ENCODE data around the gene TXNDC5. TPM values are rescaled to one million over a fixed set of nuclear protein-coding genes. Genes with fewer than 3 reads are reported as not detected.

Gene TXNDC5
- total and polyA plus RNA-seq, 2 of the 13 experiments (the other 11 are each of a cell fraction or from before 2014, with no cell fraction given): 287 to 578 TPM

DNA sequence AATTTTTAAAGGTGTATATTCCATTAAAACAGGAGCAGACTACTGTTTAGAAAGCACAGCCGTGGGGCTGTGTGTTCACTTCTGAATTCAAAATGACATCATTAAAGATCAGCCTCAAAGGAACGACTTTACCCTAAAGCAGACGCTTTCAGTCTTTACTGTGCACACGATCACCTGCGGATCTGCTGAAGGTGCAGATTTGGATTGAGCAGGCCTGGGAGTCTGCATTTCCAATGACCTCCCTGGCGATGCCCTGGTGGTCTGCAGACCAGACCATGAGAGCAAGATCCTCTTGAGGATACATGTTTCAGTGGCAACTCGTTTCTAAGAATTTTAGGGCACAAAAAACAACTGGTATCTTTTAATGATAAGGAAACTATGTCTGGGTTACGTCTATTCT is 27.2 kb downstream of the TXNDC5 start:
- no peak for ATAC-seq
- peak; percentile 56; the same call in 1 of the 2 replicates for TF ChIP-seq MAFF (IDR thresholded peaks at IDR 0.05; ENCODE audit: low read depth, low read length)
- TF ChIP-seq MAFG (CRISPR knock-in tag; IDR thresholded peaks at IDR 0.05): 0 out of 2 replicates have a peak, but pooled peaks have one; percentile 18
- peak; percentile 31 for TF ChIP-seq ATF7 (IDR thresholded peaks at IDR 0.05)
- no peak for TF ChIP-seq ATF7 (CRISPR knock-in tag; IDR thresholded peaks at IDR 0.05)
- TF ChIP-seq SRSF9 (IDR thresholded peaks at IDR 0.05; ENCODE audit: borderline replicate concordance, insufficient read depth, low read depth, low read length, poor library complexity, severe bottlenecking): no peak
- TF ChIP-seq MAFK (conservative IDR thresholded peaks at IDR 0.05 in 1 of 2, IDR thresholded peaks at IDR 0.05 in 1 of 2; ENCODE audit: low read length in 2 of 2): peak; percentile 59
- no peak for TF ChIP-seq TP53 (CRISPR knock-in tag; conservative IDR thresholded peaks at IDR 0.05)
- Histone ChIP-seq H3K4me2 (ENCODE audit: low read depth, low read length) (no peak overlapping the region), H3K27ac (ENCODE audit: extremely low read length, insufficient read depth, low read length) (peak overlapping the region; percentile 51), H3K4me3 (replicated peaks in 1 of 3; ENCODE audit: insufficient read depth in 1 of 3, low read depth in 2 of 3, low read length in 3 of 3) (no peak overlapping the region), H2AFZ (ENCODE audit: low read length) (no peak overlapping the region), H4K20me1 (ENCODE audit: insufficient read depth, low read length) (peaks cover 9% of the 10 kb centered on the region; the same call in 1 of the 2 replicates), H3K27me3 (ENCODE audit: control insufficient read depth in 1 of 2, insufficient read depth in 2 of 2, low read length in 2 of 2) (no peaks in the 10 kb centered on the region), H3K36me3 (replicated peaks in 1 of 2; ENCODE audit: control insufficient read depth in 1 of 2, insufficient read depth in 2 of 2, low read length in 2 of 2) (peaks cover 53 to 78% of the 10 kb centered on the region in 2 experiments), H3K4me1 (ENCODE audit: insufficient read depth, low read length) (peaks cover 28% of the 10 kb centered on the region), H3K79me2 (ENCODE audit: insufficient read depth, low read length) (no peaks in the 10 kb centered on the region), H3K9ac (ENCODE audit: insufficient read depth, low read depth, low read length) (no peak overlapping the region), H3K9me3 (ENCODE audit: low read length) (no peaks in the 10 kb centered on the region)
- ChIA-PET CTCF (ENCODE audit: low intra/inter-chr PET ratio, low total read pairs) (no interaction called here), POLR2A (no interaction called here)
- in situ Hi-C loops (cut with HindIII; ENCODE audit: extremely low pct_ligation_motif_present, low pct_unique_long_range_greater_than_20kb) (no loop called here), intact Hi-C loops (cut with micrococcal nuclease; ENCODE audit: unreplicated experiment) (no loop called here)
- no peak for DNase-seq (ENCODE audit: low spot score)
- FAIRE-seq: peak; percentile 47
- no TSS peak for BruUV-seq (replicated peaks)
- WGBS (ENCODE audit: low lambda C conversion rate): 97% methylated on average over 8 of the region's 8 CpGs

DNA sequence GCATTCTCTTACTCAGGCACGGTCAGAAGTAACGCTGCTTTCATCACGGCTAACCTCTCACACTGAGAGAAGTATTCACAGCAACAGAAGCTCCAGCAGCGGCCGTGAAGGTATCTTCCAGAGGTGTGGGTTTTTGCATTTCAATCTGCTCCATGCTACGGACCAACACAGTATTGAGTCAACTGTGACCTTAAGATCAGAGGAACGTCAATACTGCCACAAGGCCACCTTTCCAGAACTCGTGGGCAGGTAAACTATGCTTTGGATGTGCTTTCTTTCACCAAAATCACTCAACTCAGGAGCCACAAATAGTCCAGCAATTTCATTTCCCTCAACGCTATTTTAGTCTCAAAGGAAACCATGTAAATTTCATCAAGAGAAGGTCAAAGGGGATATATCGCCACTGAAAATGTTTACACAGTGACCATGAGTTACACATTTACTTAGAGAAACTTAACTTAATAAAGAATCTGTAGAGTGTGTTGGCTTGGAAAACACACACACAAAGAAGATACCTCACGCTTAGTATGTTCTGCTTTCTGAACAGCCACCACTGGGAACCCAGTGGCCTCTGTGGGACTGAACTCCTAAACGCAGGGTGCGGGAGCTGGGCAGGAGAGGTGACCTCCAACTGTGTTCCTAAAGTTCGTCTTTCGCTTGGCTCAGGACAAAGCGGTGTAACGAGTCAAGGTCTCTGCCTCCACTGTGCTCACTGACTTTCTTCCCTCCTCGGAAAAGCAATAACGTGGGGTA is 27.9 kb downstream of the TXNDC5 start:
- H3K27me3 ChIP-seq (ENCODE audit: control insufficient read depth in 1 of 2, insufficient read depth in 2 of 2, low read length in 2 of 2): no peaks in the 10 kb centered on the region
- FAIRE-seq (peak; percentile 56), DNase-seq (ENCODE audit: low spot score) (peak; percentile 47), ATAC-seq (peak; percentile 37)
- H4K20me1 ChIP-seq (ENCODE audit: insufficient read depth, low read length): peaks cover 9% of the 10 kb centered on the region; the same call in 1 of the 2 replicates
- H2AFZ ChIP-seq (ENCODE audit: low read length): no peak overlapping the region
- no peaks in the 10 kb centered on the region for H3K79me2 ChIP-seq (ENCODE audit: insufficient read depth, low read length)
- peak overlapping the region; percentile 17; the same call in 1 of the 2 replicates for H3K9ac ChIP-seq (ENCODE audit: insufficient read depth, low read depth, low read length)
- peak overlapping the region; percentile 51 for H3K27ac ChIP-seq (ENCODE audit: extremely low read length, insufficient read depth, low read length)
- H3K4me3 ChIP-seq (replicated peaks in 1 of 3; ENCODE audit: insufficient read depth in 1 of 3, low read depth in 2 of 3, low read length in 3 of 3): no peak overlapping the region
- ChIA-PET POLR2A (no interaction called here), CTCF (ENCODE audit: low intra/inter-chr PET ratio, low total read pairs) (no interaction called here)
- H3K9me3 ChIP-seq (ENCODE audit: low read length): no peaks in the 10 kb centered on the region
- peaks cover 49 to 71% of the 10 kb centered on the region in 2 experiments for H3K36me3 ChIP-seq (replicated peaks in 1 of 2; ENCODE audit: control insufficient read depth in 1 of 2, insufficient read depth in 2 of 2, low read length in 2 of 2)
- H3K4me2 ChIP-seq (ENCODE audit: low read depth, low read length): 0 out of 2 replicates have a peak overlapping the region, but pooled peaks have one; percentile 16
- in situ Hi-C loops (cut with HindIII; ENCODE audit: extremely low pct_ligation_motif_present, low pct_unique_long_range_greater_than_20kb) (no loop called here), intact Hi-C loops (cut with micrococcal nuclease; ENCODE audit: unreplicated experiment) (no loop called here)
- H3K4me1 ChIP-seq (ENCODE audit: insufficient read depth, low read length): peaks cover 28% of the 10 kb centered on the region
- 80% methylated on average over 19 of the region's 19 CpGs for whole genome bisulfite sequencing (ENCODE audit: low lambda C conversion rate)
- TSS peak; percentile 45 for BruUV-seq (replicated peaks)
- TF ChIP-seq ARHGAP35 (CRISPR knock-in tag; IDR thresholded peaks at IDR 0.05; ENCODE audit: borderline replicate concordance): no peak
- no peak for TF ChIP-seq HNRNPLL (IDR thresholded peaks at IDR 0.05; ENCODE audit: low read depth, low read length, poor library complexity, severe bottlenecking)
- TF ChIP-seq NR2F2 (IDR thresholded peaks at IDR 0.05; ENCODE audit: borderline replicate concordance, low read depth): 0 out of 2 replicates have a peak, but pooled peaks have one; percentile 29
- TF ChIP-seq ZNF777 (CRISPR knock-in tag; IDR thresholded peaks at IDR 0.05): no peak
- TF ChIP-seq YEATS4 (CRISPR knock-in tag; IDR thresholded peaks at IDR 0.05; ENCODE audit: borderline replicate concordance): no peak
- peak; percentile 49; the same call in 1 of the 2 replicates for TF ChIP-seq SOX5 (CRISPR knock-in tag; IDR thresholded peaks at IDR 0.05; ENCODE audit: borderline replicate concordance)
- no peak for TF ChIP-seq PHB2 (IDR thresholded peaks at IDR 0.05; ENCODE audit: partially characterized antibody)
- TF ChIP-seq, protein P1, sequence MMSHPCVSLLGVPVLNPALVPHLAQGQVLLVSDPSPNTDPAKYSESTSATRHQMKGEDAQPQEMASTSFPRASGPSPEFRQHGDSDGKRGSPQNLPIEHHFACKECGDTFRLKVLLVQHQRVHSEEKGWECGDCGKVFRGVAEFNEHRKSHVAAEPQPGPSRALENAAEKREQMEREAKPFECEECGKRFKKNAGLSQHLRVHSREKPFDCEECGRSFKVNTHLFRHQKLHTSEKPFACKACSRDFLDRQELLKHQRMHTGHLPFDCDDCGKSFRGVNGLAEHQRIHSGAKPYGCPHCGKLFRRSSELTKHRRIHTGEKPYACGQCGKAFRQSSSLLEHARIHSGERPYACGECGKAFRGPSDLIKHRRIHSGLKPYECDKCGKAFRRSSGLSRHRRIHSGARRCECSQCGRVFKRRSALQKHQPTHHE (CRISPR knock-in tag; IDR thresholded peaks at IDR 0.05; ENCODE audit: borderline replicate concordance): no peak
- TF ChIP-seq ZBTB38 (CRISPR knock-in tag; IDR thresholded peaks at IDR 0.05): peak; percentile 59; the same call in 1 of the 2 replicates
- no peak for TF ChIP-seq ZNF563 (CRISPR knock-in tag; IDR thresholded peaks at IDR 0.05)
- TF ChIP-seq HNRNPK (IDR thresholded peaks at IDR 0.05; ENCODE audit: low read depth, low read length, poor library complexity, severe bottlenecking): no peak

All from HepG2 (cell line).